ENCODE data around the gene RBFA. TPM values are rescaled to one million over a fixed set of nuclear protein-coding genes. Genes with fewer than 3 reads are reported as not detected.
A peak's percentile ranks its signal among the peaks of the same experiment; 100 is the strongest.

Gene RBFA
- total and polyA plus RNA-seq, 2 of the 13 experiments (the other 11 are each of a cell fraction or from before 2014, with no cell fraction given) = 29.7 to 42.4 TPM

DNA sequence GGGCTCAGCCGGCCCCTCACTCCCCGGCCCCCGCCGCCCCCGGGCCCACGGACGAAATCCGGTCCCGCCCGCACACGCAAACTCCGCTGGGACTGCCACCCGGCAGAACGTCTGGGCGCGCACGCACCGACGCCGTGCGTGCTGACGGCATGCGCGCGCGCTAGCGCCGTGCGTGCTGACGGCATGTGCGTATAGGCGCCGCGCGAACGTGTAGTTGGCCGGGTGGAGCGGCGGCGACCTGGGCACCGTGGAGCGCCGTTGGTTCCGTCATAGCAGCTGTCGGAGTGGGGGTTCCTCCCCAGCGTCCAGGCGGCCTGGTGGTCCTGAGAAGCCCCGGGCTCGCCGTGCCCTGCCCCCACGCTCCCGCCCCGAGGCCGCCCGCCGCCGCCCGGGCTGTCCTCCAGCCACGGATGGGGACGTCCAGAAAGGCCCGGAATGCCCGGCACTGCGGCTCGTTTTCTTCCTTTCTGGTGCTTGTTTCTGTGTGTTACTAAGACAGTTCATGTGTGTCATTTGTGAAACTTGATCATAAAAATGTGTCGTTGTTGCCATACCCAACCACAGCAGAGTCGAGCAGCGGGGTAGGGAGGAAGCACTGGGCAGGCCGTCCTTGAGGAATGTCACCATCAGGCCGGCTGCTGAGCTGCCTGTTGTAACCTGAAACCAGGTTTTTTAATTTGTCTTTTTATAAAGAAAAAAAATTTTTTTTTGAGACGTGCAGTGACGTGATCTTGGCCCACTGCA is 45.6 kb upstream of the RBFA start, which contains the start of gene TXNL4A (continued):
- TF ChIP-seq, protein P1, sequence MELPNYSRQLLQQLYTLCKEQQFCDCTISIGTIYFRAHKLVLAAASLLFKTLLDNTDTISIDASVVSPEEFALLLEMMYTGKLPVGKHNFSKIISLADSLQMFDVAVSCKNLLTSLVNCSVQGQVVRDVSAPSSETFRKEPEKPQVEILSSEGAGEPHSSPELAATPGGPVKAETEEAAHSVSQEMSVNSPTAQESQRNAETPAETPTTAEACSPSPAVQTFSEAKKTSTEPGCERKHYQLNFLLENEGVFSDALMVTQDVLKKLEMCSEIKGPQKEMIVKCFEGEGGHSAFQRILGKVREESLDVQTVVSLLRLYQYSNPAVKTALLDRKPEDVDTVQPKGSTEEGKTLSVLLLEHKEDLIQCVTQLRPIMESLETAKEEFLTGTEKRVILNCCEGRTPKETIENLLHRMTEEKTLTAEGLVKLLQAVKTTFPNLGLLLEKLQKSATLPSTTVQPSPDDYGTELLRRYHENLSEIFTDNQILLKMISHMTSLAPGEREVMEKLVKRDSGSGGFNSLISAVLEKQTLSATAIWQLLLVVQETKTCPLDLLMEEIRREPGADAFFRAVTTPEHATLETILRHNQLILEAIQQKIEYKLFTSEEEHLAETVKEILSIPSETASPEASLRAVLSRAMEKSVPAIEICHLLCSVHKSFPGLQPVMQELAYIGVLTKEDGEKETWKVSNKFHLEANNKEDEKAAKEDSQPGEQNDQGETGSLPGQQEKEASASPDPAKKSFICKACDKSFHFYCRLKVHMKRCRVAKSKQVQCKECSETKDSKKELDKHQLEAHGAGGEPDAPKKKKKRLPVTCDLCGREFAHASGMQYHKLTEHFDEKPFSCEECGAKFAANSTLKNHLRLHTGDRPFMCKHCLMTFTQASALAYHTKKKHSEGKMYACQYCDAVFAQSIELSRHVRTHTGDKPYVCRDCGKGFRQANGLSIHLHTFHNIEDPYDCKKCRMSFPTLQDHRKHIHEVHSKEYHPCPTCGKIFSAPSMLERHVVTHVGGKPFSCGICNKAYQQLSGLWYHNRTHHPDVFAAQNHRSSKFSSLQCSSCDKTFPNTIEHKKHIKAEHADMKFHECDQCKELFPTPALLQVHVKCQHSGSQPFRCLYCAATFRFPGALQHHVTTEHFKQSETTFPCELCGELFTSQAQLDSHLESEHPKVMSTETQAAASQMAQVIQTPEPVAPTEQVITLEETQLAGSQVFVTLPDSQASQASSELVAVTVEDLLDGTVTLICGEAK (IDR thresholded peaks at IDR 0.05) = no peak
- TF ChIP-seq, protein P1 (CRISPR knock-in tag; IDR thresholded peaks at IDR 0.05) = peak; percentile 40; the same call in 1 of the 2 replicates
- TF ChIP-seq MBD4 (IDR thresholded peaks at IDR 0.05; ENCODE audit: borderline replicate concordance, low read length) (no peak), BRF2 (CRISPR knock-in tag; IDR thresholded peaks at IDR 0.05) (no peak), ZNF260 (CRISPR knock-in tag; IDR thresholded peaks at IDR 0.05; ENCODE audit: borderline replicate concordance, low read depth) (no peak), SETDB1 (CRISPR knock-in tag; IDR thresholded peaks at IDR 0.05; ENCODE audit: borderline replicate concordance) (no peak), MAZ (IDR thresholded peaks at IDR 0.05; ENCODE audit: borderline replicate concordance, low read depth, low read length) (peak; percentile 7; the same call in 1 of the 2 replicates), MAZ (CRISPR knock-in tag; IDR thresholded peaks at IDR 0.05; ENCODE audit: low read depth) (peak; percentile 90), ZNF496 (CRISPR knock-in tag; IDR thresholded peaks at IDR 0.05; ENCODE audit: insufficient replicate concordance) (no peak), ZNF570 (CRISPR knock-in tag; IDR thresholded peaks at IDR 0.05; ENCODE audit: borderline replicate concordance) (no peak), ZNF33B (CRISPR knock-in tag; IDR thresholded peaks at IDR 0.05) (0 out of 2 replicates have a peak, but pooled peaks have one; percentile 21), MYNN (CRISPR knock-in tag; IDR thresholded peaks at IDR 0.05; ENCODE audit: low read depth) (no peak), DR1 (CRISPR knock-in tag; IDR thresholded peaks at IDR 0.05) (peak; percentile 83), EEA1 (CRISPR knock-in tag; IDR thresholded peaks at IDR 0.05; ENCODE audit: borderline replicate concordance) (0 out of 2 replicates have a peak, but pooled peaks have one; percentile 53), TAF1 (CRISPR knock-in tag; IDR thresholded peaks at IDR 0.05) (peak; percentile 91), MTA1 (CRISPR knock-in tag; IDR thresholded peaks at IDR 0.05; ENCODE audit: borderline replicate concordance) (peak; percentile 76; the same call in 1 of the 2 replicates), MED1 (CRISPR knock-in tag; IDR thresholded peaks at IDR 0.05) (peak; percentile 69)
- TF ChIP-seq, protein P2, sequence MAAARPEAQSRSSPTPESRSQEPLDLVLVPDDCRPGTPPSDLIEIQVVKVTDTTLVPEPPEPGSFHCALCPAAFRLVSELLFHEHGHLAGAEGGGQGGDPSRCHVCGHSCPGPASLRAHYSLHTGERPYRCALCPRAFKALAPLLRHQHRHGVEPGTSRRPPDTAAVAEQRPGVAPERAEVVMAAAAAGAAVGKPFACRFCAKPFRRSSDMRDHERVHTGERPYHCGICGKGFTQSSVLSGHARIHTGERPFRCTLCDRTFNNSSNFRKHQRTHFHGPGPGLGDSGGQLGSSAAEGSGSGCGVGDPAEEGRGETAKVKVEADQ (CRISPR knock-in tag; IDR thresholded peaks at IDR 0.05; ENCODE audit: borderline replicate concordance) = peak; percentile 46; the same call in 1 of the 2 replicates

Measured in HepG2 (cell line).